ENCODE results near the gene HMGN1.

GRCh38 chr21:39345440-39345839 lies 3.4 kb downstream of the HMGN1 start:
- TF ChIP-seq POLR2A (IDR thresholded peaks at IDR 0.05) = no peak
- TF ChIP-seq, protein P1, sequence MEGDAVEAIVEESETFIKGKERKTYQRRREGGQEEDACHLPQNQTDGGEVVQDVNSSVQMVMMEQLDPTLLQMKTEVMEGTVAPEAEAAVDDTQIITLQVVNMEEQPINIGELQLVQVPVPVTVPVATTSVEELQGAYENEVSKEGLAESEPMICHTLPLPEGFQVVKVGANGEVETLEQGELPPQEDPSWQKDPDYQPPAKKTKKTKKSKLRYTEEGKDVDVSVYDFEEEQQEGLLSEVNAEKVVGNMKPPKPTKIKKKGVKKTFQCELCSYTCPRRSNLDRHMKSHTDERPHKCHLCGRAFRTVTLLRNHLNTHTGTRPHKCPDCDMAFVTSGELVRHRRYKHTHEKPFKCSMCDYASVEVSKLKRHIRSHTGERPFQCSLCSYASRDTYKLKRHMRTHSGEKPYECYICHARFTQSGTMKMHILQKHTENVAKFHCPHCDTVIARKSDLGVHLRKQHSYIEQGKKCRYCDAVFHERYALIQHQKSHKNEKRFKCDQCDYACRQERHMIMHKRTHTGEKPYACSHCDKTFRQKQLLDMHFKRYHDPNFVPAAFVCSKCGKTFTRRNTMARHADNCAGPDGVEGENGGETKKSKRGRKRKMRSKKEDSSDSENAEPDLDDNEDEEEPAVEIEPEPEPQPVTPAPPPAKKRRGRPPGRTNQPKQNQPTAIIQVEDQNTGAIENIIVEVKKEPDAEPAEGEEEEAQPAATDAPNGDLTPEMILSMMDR (IDR thresholded peaks at IDR 0.05) = no peak

All from right lobe of liver (tissue), 4 donors.